ENCODE results near the gene SFXN2. TPM values are rescaled to one million over a fixed set of nuclear protein-coding genes. Genes with fewer than 3 reads are reported as not detected.

The SFXN2 gene
- total and polyA plus RNA-seq, 4 donors, result 3.2 to 8.3 (median 4.3) TPM

DNA sequence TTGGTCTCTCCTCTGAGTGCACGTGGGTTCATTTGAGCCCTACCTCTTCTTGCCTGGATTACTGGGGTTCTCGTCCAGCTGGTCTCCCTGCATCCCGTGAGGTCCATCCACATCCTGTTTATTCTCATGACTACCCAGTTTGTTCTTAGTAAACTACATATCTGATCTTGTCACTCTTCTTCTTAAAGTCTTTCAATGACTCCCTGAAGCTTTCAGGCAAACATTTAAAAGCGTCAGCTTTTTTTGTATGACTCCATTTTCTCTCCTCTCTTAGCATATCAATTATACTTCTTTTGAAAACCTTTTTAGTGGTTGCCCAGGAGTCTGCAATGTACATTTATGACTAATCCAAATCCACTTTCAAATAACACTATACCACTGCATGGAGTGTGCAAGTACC lies 7.5 kb downstream of the SFXN2 start:
- intact Hi-C loops (cut with DNase I), result loop anchor here in 1 of 2 donors (10.0 kb wide), 1 partner anchor 523 kb away; the partner anchor contains the start of gene RPEL1
- no peak overlapping the region for H3K27ac ChIP-seq (ENCODE audit: low read depth in 1 of 2, low read length in 2 of 2)
- DNase-seq, result no peak
- H3K36me3 ChIP-seq (ENCODE audit: control insufficient read depth in 1 of 2, insufficient read depth in 2 of 2, low read length in 1 of 2), result no peaks in the 10 kb centered on the region
- H3K27me3 ChIP-seq (ENCODE audit: control insufficient read depth in 1 of 2, insufficient read depth in 2 of 2, low read length in 1 of 2), result no peaks in the 10 kb centered on the region
- H3K4me3 ChIP-seq (ENCODE audit: low read length in 2 of 2), result no peak overlapping the region
- WGBS, 2 donors, result 80 to 85% methylated on average over 4 of the region's 4 CpGs
- no peaks in the 10 kb centered on the region for H3K9me3 ChIP-seq (ENCODE audit: control insufficient read depth, low read length)
- no peak for ATAC-seq (ENCODE audit: low FRiP score)
- H3K4me1 ChIP-seq (ENCODE audit: control insufficient read depth in 1 of 2, insufficient read depth in 2 of 2, low read length in 2 of 2), result no peaks in the 10 kb centered on the region

GRCh38 chr10:102723989-102724388 lies 9.6 kb downstream of the SFXN2 start:
- DNase-seq, result no peak
- no peaks in the 10 kb centered on the region for H3K9me3 ChIP-seq (ENCODE audit: control insufficient read depth, low read length)
- H3K27ac ChIP-seq (ENCODE audit: low read depth in 1 of 2, low read length in 2 of 2), result no peak overlapping the region
- intact Hi-C loops (cut with DNase I), result loop anchor here in 1 of 2 donors (10.0 kb wide), 1 partner anchor 521 kb away; the partner anchor contains the start of gene RPEL1
- ATAC-seq (ENCODE audit: low FRiP score), result no peak
- H3K27me3 ChIP-seq (ENCODE audit: control insufficient read depth in 1 of 2, insufficient read depth in 2 of 2, low read length in 1 of 2), result no peaks in the 10 kb centered on the region
- H3K4me1 ChIP-seq (ENCODE audit: control insufficient read depth in 1 of 2, insufficient read depth in 2 of 2, low read length in 2 of 2), result no peaks in the 10 kb centered on the region
- H3K36me3 ChIP-seq (ENCODE audit: control insufficient read depth in 1 of 2, insufficient read depth in 2 of 2, low read length in 1 of 2), result no peaks in the 10 kb centered on the region
- 97 to 99% methylated on average over 4 of the region's 4 CpGs for WGBS, 2 donors
- H3K4me3 ChIP-seq (ENCODE audit: low read length in 2 of 2), result no peak overlapping the region

GRCh38 chr10:102726274-102726673 lies 11.8 kb downstream of the SFXN2 start:
- intact Hi-C loops (cut with DNase I), result loop anchor here (5.0 to 10.0 kb wide), 2 partner anchors 346 to 519 kb away; partner anchors contain the start of gene RPEL1 (in 1 of the 2)
- 54 to 93% methylated on average over 2 to 3 of the region's 3 CpGs for WGBS, 2 donors

DNA sequence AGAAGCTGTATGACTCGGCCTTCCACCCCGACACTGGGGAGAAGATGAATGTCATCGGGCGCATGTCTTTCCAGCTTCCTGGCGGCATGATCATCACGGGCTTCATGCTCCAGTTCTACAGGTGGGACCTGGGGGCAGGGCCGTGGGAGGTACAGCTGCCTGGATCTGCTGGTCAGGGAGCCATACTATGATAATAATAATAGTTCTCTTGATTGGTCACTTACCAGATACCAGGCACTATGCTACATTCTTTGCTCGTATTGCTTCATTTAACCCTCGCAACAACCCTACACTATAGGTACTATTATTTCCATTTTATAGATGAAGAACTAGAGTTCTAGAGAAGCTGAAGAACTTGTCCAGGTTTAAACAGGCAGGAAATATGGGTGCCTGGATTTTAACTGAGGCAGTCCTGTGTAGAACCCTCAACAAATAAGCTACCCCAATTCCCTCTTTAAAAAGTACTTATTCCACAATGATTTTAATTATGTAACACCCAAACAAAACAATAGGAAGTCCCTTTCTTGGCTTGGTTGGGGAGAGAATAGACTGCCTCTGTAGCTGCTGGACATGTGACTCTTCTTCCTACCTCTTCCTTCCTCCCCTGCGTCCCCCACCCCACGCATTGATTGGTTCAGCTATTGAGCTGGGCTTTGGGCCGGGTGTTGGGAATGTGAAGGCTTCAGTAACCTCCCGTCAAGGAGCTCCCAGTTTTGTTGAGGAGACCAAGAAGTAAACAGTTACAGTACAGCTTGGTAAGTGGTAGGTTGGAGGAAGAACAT lies 12.8 kb downstream of the SFXN2 start:
- ATAC-seq (ENCODE audit: low FRiP score), result no peak
- intact Hi-C loops (cut with DNase I), result loop anchor here (5.0 to 10.0 kb wide), 2 partner anchors 345 to 518 kb away; partner anchors contain the start of gene RPEL1 (in 1 of the 2)
- WGBS, 2 donors, result 78 to 81% methylated on average over 13 of the region's 13 CpGs

More at GRCh38 chr10:102726274-102726673, 11.8 kb downstream of the SFXN2 start:
- Histone ChIP-seq H3K36me3 (ENCODE audit: control insufficient read depth in 1 of 2, insufficient read depth in 2 of 2, low read length in 1 of 2) (no peaks in the 10 kb centered on the region), H3K27me3 (ENCODE audit: control insufficient read depth in 1 of 2, insufficient read depth in 2 of 2, low read length in 1 of 2) (no peaks in the 10 kb centered on the region), H3K4me3 (ENCODE audit: low read length in 2 of 2) (no peak overlapping the region), H3K4me1 (ENCODE audit: control insufficient read depth in 1 of 2, insufficient read depth in 2 of 2, low read length in 2 of 2) (no peaks in the 10 kb centered on the region), H3K9me3 (ENCODE audit: control insufficient read depth, low read length) (no peaks in the 10 kb centered on the region), H3K27ac (ENCODE audit: low read depth in 1 of 2, low read length in 2 of 2) (no peak overlapping the region)
- ATAC-seq (ENCODE audit: low FRiP score), result no peak
- peak in 1 of 2 donors; percentile 70 for DNase-seq

GRCh38 chr10:102729029-102730026 lies 14.9 kb downstream of the SFXN2 start:
- no peaks in the 10 kb centered on the region for H3K27me3 ChIP-seq (ENCODE audit: control insufficient read depth in 1 of 2, insufficient read depth in 2 of 2, low read length in 1 of 2)
- H3K9me3 ChIP-seq (ENCODE audit: control insufficient read depth, low read length), result no peaks in the 10 kb centered on the region
- H3K36me3 ChIP-seq (ENCODE audit: control insufficient read depth in 1 of 2, insufficient read depth in 2 of 2, low read length in 1 of 2), result no peaks in the 10 kb centered on the region
- no peak overlapping the region for H3K27ac ChIP-seq (ENCODE audit: low read depth in 1 of 2, low read length in 2 of 2)
- DNase-seq (peak; percentile 93 to 98), ATAC-seq (ENCODE audit: low FRiP score) (peak; percentile 94)
- 45 to 48% methylated on average over 30 of the region's 30 CpGs for WGBS, 2 donors
- intact Hi-C loops (cut with DNase I), result loop anchor here (1.0 to 10.0 kb wide), 5 partner anchors 103 to 515 kb away; partner anchors contain the start of gene RPEL1 (in 1 of the 2)
- no peaks in the 10 kb centered on the region for H3K4me1 ChIP-seq (ENCODE audit: control insufficient read depth in 1 of 2, insufficient read depth in 2 of 2, low read length in 2 of 2)
- H3K4me3 ChIP-seq (ENCODE audit: low read length in 2 of 2), result no peak overlapping the region

More for the DNA sequence above, 12.8 kb downstream of the SFXN2 start:
- H3K4me3 ChIP-seq (ENCODE audit: low read length in 2 of 2), result no peak overlapping the region
- H3K36me3 ChIP-seq (ENCODE audit: control insufficient read depth in 1 of 2, insufficient read depth in 2 of 2, low read length in 1 of 2), result no peaks in the 10 kb centered on the region
- DNase-seq, result no peak
- no peaks in the 10 kb centered on the region for H3K4me1 ChIP-seq (ENCODE audit: control insufficient read depth in 1 of 2, insufficient read depth in 2 of 2, low read length in 2 of 2)
- no peaks in the 10 kb centered on the region for H3K9me3 ChIP-seq (ENCODE audit: control insufficient read depth, low read length)
- H3K27ac ChIP-seq (ENCODE audit: low read depth in 1 of 2, low read length in 2 of 2), result no peak overlapping the region
- no peaks in the 10 kb centered on the region for H3K27me3 ChIP-seq (ENCODE audit: control insufficient read depth in 1 of 2, insufficient read depth in 2 of 2, low read length in 1 of 2)

DNA sequence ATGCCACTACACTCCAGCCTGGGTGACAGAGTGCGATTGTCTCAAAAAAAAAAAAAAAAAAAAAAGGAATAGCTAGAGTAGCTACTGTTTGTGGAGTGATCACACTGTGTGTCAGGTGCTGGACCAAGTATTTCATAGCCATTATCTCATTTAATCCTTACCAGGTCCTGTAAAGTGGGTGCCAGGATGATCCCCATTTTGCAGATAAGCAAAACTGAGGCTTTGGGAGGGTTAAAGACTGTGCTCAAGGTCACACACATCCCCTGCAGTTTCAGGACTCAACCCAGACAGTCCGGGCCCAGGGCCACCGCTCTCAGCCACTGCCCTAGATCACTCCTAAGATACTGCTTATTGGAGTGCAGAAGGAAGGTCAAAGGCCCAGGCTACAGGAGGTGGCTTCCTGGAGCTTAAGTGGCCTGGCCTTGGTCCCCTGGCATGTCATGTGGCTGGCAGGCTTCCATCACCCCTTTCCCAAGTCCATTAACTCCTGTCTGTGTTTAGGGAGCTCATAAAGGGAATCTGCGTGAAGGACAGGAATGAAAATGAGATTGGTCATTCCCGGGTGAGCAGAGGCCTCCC lies 16.9 kb downstream of the SFXN2 start:
- intact Hi-C loops (cut with DNase I), result loop anchor here in 1 of 2 donors (5.0 kb wide), 1 partner anchor 101 kb away; no protein-coding TSS in a partner anchor
- Histone ChIP-seq H3K9me3 (ENCODE audit: control insufficient read depth, low read length) (no peaks in the 10 kb centered on the region), H3K36me3 (ENCODE audit: control insufficient read depth in 1 of 2, insufficient read depth in 2 of 2, low read length in 1 of 2) (no peaks in the 10 kb centered on the region), H3K27me3 (ENCODE audit: control insufficient read depth in 1 of 2, insufficient read depth in 2 of 2, low read length in 1 of 2) (no peaks in the 10 kb centered on the region), H3K4me1 (ENCODE audit: control insufficient read depth in 1 of 2, insufficient read depth in 2 of 2, low read length in 2 of 2) (no peaks in the 10 kb centered on the region), H3K4me3 (ENCODE audit: low read length in 2 of 2) (no peak overlapping the region), H3K27ac (ENCODE audit: low read depth in 1 of 2, low read length in 2 of 2) (no peak overlapping the region)
- DNase-seq, result no peak
- no peak for ATAC-seq (ENCODE audit: low FRiP score)
- 83 to 84% methylated on average over 5 of the region's 5 CpGs for WGBS, 2 donors

- Histone ChIP-seq H3K4me1 (ENCODE audit: control insufficient read depth in 1 of 2, insufficient read depth in 2 of 2, low read length in 2 of 2) (no peaks in the 10 kb centered on the region), H3K27me3 (ENCODE audit: control insufficient read depth in 1 of 2, insufficient read depth in 2 of 2, low read length in 1 of 2) (no peaks in the 10 kb centered on the region), H3K36me3 (ENCODE audit: control insufficient read depth in 1 of 2, insufficient read depth in 2 of 2, low read length in 1 of 2) (no peaks in the 10 kb centered on the region), H3K9me3 (ENCODE audit: control insufficient read depth, low read length) (no peaks in the 10 kb centered on the region), H3K4me3 (ENCODE audit: low read length in 2 of 2) (no peak overlapping the region), H3K27ac (ENCODE audit: low read depth in 1 of 2, low read length in 2 of 2) (no peak overlapping the region)
- WGBS, 2 donors, result 0 to 82% methylated on average over 1 of the region's 1 CpG
- no peak for DNase-seq
- intact Hi-C loops (cut with DNase I), result loop anchor here in 1 of 2 donors (5.0 kb wide), 1 partner anchor 100 kb away; no protein-coding TSS in a partner anchor
- ATAC-seq (ENCODE audit: low FRiP score), result no peak
Observed at GRCh38 chr10:102732661-102733060, 18.2 kb downstream of the SFXN2 start.

DNA sequence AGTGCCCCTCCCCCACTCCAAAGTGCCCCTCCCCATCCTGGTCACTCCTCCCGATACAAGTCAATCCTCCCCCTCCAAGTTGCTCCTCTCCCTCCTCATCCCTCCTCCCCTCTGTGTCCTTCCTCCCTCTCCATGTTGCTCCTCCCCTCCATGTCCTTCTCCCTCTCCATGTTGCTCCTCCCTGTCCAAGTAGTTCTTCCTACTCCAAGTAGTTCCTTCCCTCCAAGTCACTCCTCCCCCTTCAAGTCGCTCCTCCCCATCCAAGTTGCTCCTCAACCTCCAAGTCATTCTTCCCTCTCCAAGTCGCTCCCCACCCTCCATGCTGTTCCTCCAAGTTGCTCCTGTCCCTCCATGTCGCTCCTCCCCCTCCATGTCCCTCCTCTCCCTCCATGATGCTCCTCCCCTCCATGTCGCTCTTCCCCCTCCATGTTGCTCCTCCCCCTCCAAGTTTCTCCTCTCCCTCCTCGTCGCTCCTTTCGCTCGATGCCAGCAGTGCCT lies 20.7 kb downstream of the SFXN2 start:
- intact Hi-C loops (cut with DNase I), result no loop called here
- 83 to 84% methylated on average over 9 of the region's 9 CpGs for WGBS, 2 donors
- Histone ChIP-seq H3K4me1 (ENCODE audit: control insufficient read depth in 1 of 2, insufficient read depth in 2 of 2, low read length in 2 of 2) (no peaks in the 10 kb centered on the region), H3K9me3 (ENCODE audit: control insufficient read depth, low read length) (no peaks in the 10 kb centered on the region), H3K4me3 (ENCODE audit: low read length in 2 of 2) (no peak overlapping the region), H3K27me3 (ENCODE audit: control insufficient read depth in 1 of 2, insufficient read depth in 2 of 2, low read length in 1 of 2) (no peaks in the 10 kb centered on the region), H3K36me3 (ENCODE audit: control insufficient read depth in 1 of 2, insufficient read depth in 2 of 2, low read length in 1 of 2) (no peaks in the 10 kb centered on the region), H3K27ac (ENCODE audit: low read depth in 1 of 2, low read length in 2 of 2) (no peak overlapping the region)
- DNase-seq, result peak; percentile 80 to 82
- ATAC-seq (ENCODE audit: low FRiP score), result peak; percentile 83

Data from aorta (tissue), 5 donors.